HK-2 (cell line): Measurements from ENCODE around the gene PROSER1.
"Not testable (repeated sequence)": the region's sequence is repeated elsewhere in the genome, so short reads cannot be mapped to it uniquely, and the experiment has no call there.

Experiments
- DNase-seq: peaks from one replicate; pipeline ENCODE4 v3.0.0-alpha.2; 2018; ENCODE audit not compliant: unreplicated experiment

PROSER1 gene

GRCh38 chr13:39025433-39025839 is 12.5 kb downstream of the PROSER1 start:
- no peak for DNase-seq

- no peak for DNase-seq
Measured at GRCh38 chr13:39023761-39024160, 14.1 kb downstream of the PROSER1 start.

- DNase-seq, result no peak
Measured at GRCh38 chr13:39023316-39023715, 14.6 kb downstream of the PROSER1 start.

- no peak for DNase-seq
Measured at GRCh38 chr13:39020853-39021462, 16.9 kb downstream of the PROSER1 start.

GRCh38 chr13:39016787-39017186 is 21.1 kb downstream of the PROSER1 start:
- DNase-seq, result peak; percentile 8

- DNase-seq, result no peak
Measured at GRCh38 chr13:39016087-39016486, 21.8 kb downstream of the PROSER1 start.

- DNase-seq, result no peak
Measured at GRCh38 chr13:39013462-39013861, 24.4 kb downstream of the PROSER1 start.

- DNase-seq, result no peak
Measured at GRCh38 chr13:39012608-39013007, 25.3 kb downstream of the PROSER1 start.

- not testable (repeated sequence) for DNase-seq
Measured at GRCh38 chr13:39006371-39007111, 31.3 kb downstream of the PROSER1 start.

GRCh38 chr13:38998739-38999138 is 39.1 kb downstream of the PROSER1 start:
- DNase-seq, result no peak

GRCh38 chr13:38993381-38993780 is 44.5 kb downstream of the PROSER1 start:
- no peak for DNase-seq

- DNase-seq, result no peak
Measured at GRCh38 chr13:38990693-38991092, 47.2 kb downstream of the PROSER1 start, which contains the start of gene STOML3. TSS of gene STOML3 (minus strand) at chr13:38990831. CDS start at chr13:38990721, 110 bp downstream.

GRCh38 chr13:38981096-38981495 is 56.8 kb downstream of the PROSER1 start:
- DNase-seq, result no peak

- no peak for DNase-seq
Measured at GRCh38 chr13:38980750-38981078, 57.2 kb downstream of the PROSER1 start.

GRCh38 chr13:38979891-38980749 is 57.8 kb downstream of the PROSER1 start:
- DNase-seq, result no peak

- no peak for DNase-seq
Measured at GRCh38 chr13:38970380-38971051, 67.4 kb downstream of the PROSER1 start.

- no peak for DNase-seq
Measured at GRCh38 chr13:38969187-38969586, 68.7 kb downstream of the PROSER1 start.

GRCh38 chr13:38967446-38967845 is 70.4 kb downstream of the PROSER1 start:
- DNase-seq, result no peak

- DNase-seq, result no peak
Measured at GRCh38 chr13:38965281-38965680, 72.6 kb downstream of the PROSER1 start.

GRCh38 chr13:38960175-38960574 is 77.7 kb downstream of the PROSER1 start:
- DNase-seq, result no peak
